NCI-H1694 treated with DMSO at 0.1 percent for 48 hours (cell line): Measurements from ENCODE around the gene PLPPR5.
"Not testable (repeated sequence)": the region's sequence is repeated elsewhere in the genome, so short reads cannot be mapped to it uniquely, and the experiment has no call there.

Experiments used
- DNase-seq: peaks from one replicate; lab custom pipeline; 2025; lab: John Stamatoyannopoulos, UW

Gene PLPPR5, protein sequence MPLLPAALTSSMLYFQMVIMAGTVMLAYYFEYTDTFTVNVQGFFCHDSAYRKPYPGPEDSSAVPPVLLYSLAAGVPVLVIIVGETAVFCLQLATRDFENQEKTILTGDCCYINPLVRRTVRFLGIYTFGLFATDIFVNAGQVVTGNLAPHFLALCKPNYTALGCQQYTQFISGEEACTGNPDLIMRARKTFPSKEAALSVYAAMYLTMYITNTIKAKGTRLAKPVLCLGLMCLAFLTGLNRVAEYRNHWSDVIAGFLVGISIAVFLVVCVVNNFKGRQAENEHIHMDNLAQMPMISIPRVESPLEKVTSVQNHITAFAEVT

DNA sequence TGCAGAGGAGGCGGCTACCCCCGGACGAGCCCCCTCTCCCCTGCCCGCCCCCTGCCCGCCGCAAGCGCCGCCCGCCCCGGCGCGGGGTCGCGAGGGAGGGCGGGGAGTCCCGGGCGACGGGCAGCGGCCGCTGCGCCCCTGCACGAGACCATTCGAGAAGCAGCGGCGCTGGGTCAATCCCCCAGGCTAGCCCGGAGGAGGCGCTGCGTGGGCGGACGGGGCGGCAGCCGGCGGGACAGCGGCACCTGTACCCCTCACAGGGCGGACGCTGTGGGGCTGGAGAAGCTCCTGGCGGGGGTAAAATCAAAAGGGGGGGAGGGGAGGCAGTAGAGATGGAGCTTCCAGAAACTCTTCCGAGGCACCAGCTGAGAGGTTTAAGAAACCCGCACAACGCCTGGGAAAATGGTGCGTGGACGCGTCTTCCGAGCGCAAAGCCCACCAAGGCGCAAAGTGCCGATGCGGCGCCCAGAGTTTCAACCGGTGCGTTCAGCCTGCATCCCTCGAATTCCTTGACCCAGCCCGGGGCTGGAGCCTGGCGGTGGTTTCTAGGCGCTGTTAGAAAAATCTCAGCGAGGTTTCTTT, at the start of gene PLPPR5:
Gene PLPPR5 (minus strand): TSS at position 1 of the 582 bp plus-strand sequence. CDS start 190 bp downstream, outside the sequence.
- DNase-seq: no peak

DNA sequence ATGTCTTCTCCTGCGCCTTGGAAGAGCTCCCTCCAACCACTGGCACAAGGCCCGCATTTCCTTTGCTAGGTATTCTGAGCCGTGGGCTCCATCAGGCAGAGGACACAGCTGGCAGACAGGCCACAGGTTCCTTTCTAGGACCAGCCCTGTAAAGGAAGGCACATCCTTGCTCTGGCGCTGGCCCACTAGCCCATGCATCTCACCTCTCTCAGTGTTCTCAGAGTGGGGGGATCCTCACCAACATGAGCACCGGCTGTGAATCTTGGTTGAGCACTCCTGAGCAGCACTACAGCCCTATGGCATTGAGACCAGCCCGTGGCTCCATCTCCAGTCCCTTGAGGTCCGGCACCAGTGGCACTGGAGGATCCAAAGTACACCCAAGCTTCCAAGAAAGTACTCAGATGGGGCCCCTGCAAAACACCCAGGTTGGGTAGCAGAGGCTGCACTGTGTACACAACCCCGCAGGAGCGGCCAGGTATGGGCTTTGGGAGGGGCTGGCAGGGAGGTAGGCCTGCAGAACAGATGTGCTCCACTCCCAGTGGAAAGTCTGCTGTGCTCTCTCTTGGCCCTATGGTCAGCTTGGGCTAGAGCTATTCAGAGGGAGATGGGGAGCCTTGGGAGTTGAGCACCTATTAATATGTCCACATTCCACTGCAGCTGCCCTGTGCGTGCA, 47.1 kb upstream of the PLPPR5 start:
- no peak for DNase-seq

DNA sequence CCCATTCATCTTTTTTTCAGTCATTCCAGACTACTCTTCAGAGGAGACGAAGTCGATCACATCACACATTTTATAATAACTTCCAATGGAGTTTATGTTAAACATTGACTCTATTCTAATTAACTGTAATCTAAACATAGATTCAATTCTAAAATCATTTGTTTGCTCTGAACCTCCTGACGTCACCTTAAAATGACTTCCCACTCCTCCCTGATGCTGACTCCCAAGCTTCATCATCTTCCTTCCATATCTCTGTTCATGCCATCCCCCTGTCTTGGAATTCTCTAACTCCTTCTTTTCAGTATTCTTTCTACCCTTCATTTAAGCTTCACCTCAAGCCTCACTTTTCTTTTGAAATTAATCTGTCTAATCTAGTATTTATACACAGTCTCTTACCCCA, 45.1 kb upstream of the PLPPR5 start:
- DNase-seq: no peak

DNA sequence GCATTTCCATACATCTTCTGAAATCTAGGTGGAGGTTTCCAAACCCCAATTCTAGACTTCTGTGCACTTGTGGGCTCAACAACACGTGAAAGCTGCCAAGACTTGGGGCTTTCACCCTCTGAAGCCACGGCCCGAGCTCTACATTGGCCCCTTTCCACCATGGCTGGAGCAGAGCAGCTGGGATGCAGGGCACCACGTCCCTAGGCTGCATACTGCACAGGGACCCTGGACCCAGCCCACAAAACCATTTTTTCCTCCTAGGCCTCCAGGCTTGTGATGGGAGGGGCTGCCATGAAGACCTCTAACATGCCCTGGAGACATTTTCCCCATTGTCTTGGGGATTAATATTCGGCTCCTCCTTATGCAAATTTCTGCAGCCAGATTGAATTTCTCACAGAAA, 32.1 kb upstream of the PLPPR5 start:
- not testable (repeated sequence) for DNase-seq

DNA sequence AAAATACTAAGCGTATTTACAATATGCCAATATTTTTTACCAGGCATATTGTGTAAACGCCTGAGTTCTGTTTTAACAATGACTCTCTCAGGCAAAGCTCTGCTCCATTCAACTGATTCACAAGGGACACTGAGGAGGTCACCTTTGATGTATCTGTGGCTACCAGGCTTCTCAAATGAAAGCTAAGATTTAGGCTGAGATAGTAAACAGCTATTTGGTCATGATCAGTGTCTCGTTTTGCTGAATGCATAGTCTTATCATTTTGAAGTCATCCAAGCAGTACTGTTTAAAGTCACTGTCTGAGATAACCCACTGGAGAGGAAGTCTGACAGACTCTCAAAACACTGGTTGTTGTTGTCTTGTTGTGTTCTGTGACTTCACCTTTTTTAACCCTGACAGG, 13.7 kb upstream of the PLPPR5 start:
- no peak for DNase-seq

DNA sequence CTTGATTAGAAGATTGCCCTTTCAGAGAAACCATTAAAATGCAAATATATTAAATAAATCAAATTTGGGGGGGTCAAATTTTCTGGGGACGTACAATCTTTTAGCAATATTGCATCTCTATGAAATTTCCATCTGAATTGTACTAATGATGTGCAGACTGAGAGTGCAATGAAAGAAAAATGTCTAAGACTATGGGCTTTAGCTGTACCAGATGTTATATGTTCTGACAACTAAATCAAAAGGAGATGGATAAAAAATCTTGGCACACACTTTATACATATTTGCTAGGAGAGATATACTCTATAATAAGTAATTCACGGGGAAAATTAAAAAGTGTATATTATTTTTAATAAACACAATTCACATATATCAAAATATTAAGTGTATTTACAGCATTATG, 13.0 kb upstream of the PLPPR5 start:
- DNase-seq: no peak

DNA sequence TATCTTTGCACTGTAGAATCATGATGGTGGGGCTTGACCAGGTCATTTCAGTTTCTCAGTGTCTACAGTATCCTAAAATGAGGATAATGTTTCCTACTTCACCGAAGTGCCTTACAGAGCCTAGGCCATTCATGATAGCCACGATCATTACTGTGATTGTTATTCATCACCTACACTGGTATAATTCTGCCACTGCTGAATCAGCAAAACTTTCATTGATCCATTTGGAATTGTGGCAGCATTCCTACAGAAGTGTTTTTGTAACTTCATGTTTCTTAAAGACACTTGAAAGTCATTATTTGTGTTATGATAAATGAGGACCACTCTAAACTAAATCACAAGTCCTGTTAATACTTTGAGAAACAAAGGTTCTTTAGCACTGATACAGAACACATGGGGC, 6.0 kb upstream of the PLPPR5 start:
- no peak for DNase-seq

DNA sequence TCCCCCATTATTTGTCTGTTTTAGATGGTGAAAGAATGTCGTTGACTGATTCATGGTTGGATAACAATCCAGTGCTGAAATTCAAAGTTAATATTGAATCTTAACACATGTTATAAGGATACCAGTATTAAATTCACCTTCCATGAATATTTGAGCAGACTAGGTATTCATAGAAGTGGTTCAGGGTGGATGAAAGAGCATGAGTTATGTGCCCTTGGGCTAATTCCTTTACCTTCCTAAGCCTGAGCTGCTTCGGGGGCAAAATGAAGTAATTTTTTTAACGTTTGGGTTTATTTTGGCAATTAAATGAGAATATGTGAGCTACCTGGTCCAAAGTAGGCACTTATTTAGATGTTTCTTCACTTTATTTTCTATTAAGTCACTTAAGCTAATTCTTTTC, 2.7 kb upstream of the PLPPR5 start:
- DNase-seq: no peak

DNA sequence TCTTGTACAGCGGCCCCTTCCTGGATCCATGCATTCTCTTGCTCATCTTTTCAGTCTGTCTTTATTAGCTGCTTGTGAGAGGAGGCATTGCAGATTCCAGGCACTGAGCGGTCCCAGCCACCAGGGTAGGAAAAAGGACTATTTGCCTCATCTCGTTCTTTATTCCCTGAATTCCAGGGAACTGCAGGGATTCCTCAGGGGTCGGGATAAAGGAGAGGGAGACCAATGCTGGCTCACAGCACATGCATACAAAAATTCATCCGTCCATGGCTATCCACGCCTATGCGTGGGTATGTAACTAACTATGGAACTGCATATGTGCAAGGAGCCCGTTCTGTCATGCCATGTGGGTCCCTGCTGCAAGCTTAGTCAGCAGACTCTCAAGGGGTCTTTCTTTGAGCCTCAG, 879 bp upstream of the PLPPR5 start:
- no peak for DNase-seq

DNA sequence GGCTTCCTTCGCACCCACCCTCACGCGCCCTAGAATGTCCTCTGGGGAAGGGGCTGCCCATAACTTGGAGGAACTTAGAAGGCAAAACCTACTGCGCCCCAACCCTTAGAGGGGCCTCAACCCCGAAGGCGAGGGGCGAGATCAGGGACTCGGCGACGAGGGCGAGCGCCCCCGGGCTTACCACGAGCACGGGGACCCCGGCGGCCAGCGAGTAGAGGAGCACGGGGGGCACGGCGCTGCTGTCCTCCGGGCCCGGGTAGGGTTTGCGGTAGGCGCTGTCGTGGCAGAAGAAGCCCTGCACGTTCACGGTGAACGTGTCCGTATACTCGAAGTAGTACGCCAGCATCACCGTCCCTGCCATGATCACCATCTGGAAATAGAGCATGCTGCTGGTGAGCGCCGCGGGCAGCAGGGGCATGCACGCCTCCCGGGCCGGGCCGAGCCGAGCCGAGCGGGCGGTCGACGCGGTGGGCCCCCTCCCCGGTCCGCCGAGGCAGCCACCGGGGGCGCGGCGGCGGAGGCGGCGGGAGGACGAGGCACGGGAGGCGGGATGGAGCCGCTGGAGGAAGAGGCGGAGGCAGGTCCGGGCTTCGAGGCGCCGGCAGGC, 304 bp downstream of the PLPPR5 start:
- no peak for DNase-seq

DNA sequence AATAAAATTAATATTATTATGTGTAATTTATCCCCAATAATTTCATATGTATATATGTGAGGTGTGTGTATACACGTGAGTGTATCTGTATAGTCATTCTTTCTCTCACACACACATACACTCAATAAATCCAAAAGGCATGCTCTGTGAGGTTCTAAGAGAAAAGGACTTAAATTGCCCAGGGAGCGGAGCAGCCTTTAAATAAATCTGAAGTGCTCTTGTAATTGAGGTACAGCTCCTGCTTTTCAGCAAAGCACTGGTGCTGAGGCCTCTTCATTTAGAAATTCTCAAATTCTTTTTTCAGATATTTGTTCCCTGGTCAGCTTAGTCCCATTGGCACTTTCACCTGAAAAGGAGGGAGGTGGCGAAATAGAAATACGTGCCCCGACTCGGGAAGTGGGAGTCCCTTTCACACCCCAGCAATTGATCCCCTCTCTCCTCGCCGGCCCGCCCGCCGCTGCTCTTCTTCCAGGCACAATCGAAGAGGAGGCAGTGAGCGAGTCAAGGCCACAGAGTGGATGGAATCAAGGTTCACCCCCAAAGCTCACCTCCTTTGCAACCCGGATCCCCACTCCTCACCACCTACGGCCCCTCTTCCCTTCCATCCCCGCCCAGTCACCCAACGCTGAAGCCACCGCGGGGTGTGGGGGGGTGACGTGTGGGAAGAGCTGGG, 944 bp downstream of the PLPPR5 start:
- DNase-seq: no peak

DNA sequence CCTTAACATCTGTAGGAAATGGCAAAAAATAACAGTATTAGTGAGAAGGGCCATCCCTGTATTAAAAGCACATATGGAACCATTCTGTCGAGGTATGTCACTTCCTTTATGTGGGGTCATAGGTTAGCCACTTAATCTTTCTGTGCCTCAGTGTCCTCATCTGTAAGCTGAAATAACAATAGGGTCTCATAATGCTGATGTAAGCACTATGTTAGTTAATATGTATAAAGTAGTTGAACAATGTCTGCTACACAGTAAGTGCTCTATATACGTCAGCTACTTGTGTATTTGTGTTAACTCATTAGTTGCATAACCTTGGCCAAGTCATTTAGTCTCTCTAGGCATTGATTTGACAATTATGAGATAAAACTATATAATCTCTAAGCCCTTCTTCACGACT, 11.8 kb downstream of the PLPPR5 start:
- no peak for DNase-seq

DNA sequence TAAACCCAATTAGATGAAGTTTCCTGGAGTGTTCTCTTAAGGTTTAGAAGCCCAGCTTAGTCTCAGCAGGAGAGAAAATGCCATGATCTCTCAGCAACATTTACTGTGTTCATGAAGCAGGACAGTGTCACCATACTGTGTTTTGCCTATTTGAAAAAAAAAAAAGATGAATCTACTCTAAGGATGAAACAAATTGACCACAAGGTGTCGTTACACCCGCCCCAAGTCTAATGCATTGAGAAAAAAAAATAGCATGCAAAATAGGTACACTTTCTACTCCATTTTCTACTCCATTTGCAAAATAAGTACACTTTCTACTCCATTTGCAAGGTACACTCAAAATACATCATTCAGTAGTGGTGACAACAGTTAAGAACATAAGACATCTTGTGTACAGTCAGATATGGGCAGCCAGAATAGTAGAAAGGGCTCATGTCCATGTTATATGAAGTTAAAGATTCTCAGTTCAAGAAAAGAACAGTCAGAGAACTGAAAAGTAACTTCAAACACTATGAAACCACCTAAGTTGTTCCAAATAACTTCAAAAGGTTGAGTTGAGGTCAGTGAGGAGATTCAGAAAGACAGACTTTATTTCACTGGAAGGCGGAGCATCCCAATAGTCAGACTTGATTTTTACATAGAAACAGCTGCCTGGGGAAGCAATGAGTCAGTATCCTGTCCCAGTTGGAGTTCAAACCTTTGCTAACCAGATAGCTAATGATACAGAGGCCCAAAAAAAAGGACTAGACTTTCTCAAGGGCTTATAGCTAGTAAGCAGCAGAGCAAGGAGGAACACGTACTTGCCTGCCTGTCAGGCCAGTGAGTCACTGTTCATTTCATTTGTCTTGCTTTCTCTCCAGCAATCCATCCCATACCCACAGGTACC, 13.3 kb downstream of the PLPPR5 start:
- no peak for DNase-seq

DNA sequence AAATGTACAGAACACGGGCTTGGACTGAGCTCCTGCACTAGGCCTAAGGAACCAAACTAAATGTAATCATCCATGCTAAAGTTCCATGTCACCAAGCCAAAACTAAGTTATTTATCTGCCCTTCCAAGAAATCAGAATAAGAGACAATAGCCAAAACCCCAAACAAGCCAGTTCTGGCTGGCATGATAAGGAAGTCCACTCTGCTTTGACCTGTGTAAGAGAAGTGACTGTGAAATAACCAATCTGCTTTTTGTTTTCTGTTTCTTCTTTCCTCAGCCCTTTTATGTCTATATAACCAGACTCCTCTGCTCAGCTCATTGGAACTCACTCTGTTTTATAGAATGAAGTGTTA, 15.1 kb downstream of the PLPPR5 start:
- no peak for DNase-seq

DNA sequence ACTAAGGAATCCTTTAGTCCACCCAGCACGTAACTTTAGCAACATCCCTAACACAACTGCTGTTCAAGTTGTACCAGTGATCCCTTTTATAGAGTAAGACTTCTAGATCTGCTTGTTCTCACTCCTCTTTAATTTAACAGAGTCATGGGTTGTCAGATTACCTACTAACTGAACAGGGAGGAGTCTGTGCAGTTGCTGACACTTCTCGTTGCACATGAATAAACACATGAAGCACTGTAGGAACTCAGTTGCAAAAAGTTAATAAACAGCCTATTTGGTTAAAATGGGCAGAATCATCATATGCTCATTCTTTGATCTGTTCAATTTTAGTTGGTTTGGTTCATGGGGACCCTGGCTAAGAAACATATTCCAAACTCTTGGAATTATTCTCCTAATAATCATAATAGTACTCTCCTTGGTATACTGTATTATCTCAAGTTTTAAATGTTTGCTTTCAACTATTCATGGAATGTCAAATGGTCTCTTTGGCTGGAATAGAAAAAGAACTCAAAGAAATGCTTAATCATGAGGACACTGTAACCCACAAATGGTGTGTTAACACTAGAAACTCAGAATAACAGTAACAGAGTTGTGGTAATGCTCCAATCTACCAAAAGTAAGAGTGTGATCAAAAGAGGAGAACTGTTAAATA, 15.6 kb downstream of the PLPPR5 start:
- DNase-seq: no peak

DNA sequence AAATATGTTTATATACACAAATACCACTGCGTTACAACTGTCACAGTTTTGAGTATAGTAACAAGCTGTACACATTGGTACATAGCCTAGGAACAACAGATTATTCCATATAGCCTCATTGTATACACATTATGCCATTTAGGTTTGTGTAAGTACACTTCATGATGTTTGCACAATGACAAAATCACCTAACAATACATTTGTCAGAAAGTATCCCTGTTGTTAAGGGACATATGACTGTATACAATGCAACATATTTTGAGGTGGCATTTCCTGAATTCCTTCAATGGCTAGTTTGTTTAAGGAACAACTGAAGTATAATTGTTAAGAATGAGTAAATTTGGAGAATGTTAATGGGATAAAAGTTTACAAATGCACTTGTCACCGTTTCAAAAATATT, 19.0 kb downstream of the PLPPR5 start:
- no peak for DNase-seq

DNA sequence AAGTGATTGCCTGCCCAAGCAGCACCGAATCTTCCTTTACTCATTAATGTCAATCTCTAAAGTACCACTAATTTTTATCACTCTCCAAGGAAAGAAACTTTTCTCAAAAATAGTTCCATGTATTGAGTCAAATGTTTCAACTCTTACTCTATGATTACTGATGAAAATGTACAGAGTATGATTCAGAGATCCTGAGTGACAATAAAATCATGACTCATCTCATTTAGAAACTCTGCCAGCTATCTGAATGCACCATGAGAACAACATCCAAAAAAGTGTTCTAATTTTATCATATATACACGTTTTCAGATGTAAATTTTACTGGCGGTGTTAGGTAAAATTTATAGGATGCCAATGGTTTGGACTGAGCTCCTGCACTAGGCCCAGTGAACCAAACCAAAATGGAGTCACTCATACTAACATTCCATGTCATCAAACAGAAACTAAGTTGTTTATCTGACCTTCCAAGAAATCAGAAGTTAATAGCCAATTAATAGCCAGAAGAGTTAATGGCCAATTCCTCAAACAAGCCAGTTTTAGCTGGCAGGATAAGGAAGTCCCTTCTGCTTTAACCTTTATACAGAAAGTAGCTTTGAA, 22.6 kb downstream of the PLPPR5 start:
- DNase-seq: no peak

DNA sequence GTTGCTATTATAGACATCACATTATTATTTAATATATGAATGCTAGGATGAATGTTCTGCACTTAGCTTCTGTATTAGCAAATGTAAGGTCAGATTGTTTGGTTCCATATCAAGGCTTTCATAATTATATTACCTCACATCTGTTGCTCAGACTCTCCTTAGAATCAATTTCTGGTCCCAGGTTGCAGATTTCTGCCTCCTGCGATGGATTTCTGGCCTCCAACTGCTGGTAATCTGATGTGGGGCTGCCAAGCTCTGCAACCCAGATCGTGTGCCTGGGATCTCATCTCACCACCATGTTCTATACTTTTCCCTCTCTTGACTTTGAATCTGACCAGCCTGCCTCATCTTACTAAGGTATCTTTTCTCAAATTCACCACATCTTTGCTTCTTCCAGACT, 25.2 kb downstream of the PLPPR5 start:
- no peak for DNase-seq

DNA sequence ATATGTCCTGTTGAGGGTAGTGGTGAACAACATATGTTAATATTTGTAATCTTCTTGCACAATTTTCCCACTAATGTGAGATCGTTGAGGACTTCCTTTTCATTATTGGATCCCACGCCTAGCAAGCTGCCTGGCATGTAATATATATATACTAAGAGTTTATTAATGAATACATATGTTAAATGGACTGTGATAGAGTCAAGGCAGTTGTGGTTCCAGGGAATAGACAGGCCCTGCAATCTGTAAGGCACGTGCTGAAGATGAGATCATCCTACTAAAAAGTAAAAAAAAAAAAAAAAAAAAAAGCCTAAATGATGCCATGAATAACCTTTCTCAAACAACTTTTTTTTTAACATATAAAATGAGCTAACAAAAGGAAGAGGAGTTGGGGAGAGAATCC, 28.9 kb downstream of the PLPPR5 start:
- DNase-seq: no peak

DNA sequence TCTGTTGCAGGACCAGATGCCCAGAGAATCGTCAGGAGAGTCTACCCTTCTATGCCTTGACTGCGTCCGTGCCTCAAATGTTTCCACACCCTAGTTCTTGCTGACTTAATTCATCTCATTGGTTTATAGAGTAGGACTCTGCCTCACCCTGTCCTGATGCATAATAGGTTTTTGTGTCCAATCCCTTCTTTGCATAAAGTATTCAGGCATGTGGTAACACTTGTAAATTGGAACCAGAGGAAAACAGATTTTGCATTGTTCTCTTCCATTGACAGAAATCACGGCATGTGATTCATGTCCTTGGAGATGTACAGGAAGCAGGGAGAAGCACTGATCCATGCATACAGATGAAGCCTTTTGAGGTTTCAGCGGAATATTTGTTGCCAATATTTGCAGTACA, 29.5 kb downstream of the PLPPR5 start:
- no peak for DNase-seq
